GM23338 (cell line): ENCODE results near the gene ZFYVE16. TPM values are rescaled to one million over a fixed set of nuclear protein-coding genes. Genes with fewer than 3 reads are reported as not detected.

Source experiments
- ATAC-seq: fragments of 200-7000 bp; cut with Tn5 transposase; 3 replicates; pipeline ENCODE4 v1.9.1; 2020
- DNase-seq: peaks from one replicate; pipeline ENCODE4 v3.0.0-alpha.2; 2015; ENCODE audit warnings: low spot score
- H2AFZ ChIP-seq: fragments of 200-600 bp; sonication (generic); 2 replicates; pipeline ENCODE4 v1.8.0; 2016; ENCODE audit warnings: antibody characterized with exemption, mild to moderate bottlenecking, moderate library complexity
- H3F3A ChIP-seq: fragments of 200-600 bp; sonication (generic); replicated peaks from 2 replicates; pipeline ENCODE4 v1.8.0; 2017; ENCODE audit warnings: antibody characterized with exemption, mixed run types, low read depth
- H3K27ac ChIP-seq: fragments of 200-600 bp; sonication (generic); 2 replicates; pipeline ENCODE4 v1.6.1; 2016; ENCODE audit warnings: low read depth
- H3K27me3 ChIP-seq: fragments of 200-600 bp; sonication (generic); 2 replicates; pipeline ENCODE4 v1.8.0; 2016; ENCODE audit warnings: mild to moderate bottlenecking, mixed run types, moderate library complexity; ENCODE audit not compliant: insufficient read depth
- H3K36me3 ChIP-seq: fragments of 200-600 bp; sonication (generic); 2 replicates; pipeline ENCODE4 v1.8.0; 2016; ENCODE audit warnings: mild to moderate bottlenecking; ENCODE audit not compliant: insufficient read depth
- H3K4me1 ChIP-seq: fragments of 200-600 bp; sonication (generic); 2 replicates; pipeline ENCODE4 v1.8.0; 2016; ENCODE audit warnings: mild to moderate bottlenecking, moderate library complexity; ENCODE audit not compliant: insufficient read depth
- H3K4me2 ChIP-seq: fragments of 200-600 bp; sonication (generic); 2 replicates; pipeline ENCODE4 v1.7.1; 2017; ENCODE audit warnings: mixed run types
- H3K4me3 ChIP-seq: fragments of 200-600 bp; sonication (generic); 2 replicates; pipeline ENCODE4 v1.6.1; 2016; ENCODE audit warnings: mixed run types
- H3K79me2 ChIP-seq: fragments of 200-600 bp; sonication (generic); replicated peaks from 2 replicates; pipeline ENCODE4 v1.8.0; 2017; ENCODE audit warnings: mild to moderate bottlenecking; ENCODE audit not compliant: insufficient read depth
- H3K9me2 ChIP-seq: fragments of 200-600 bp; sonication (generic); 2 replicates; pipeline ENCODE4 v1.8.0; 2017; ENCODE audit not compliant: insufficient read depth
- H4K20me1 ChIP-seq: fragments of 200-600 bp; sonication (generic); replicated peaks from 2 replicates; pipeline ENCODE4 v1.8.0; 2017; ENCODE audit warnings: mild to moderate bottlenecking; ENCODE audit not compliant: insufficient read depth
- H3K27ac Mint-ChIP-seq: 2 replicates; pipeline ENCODE4 v1.8.0; 2020; ENCODE audit warnings: inconsistent platforms, mild to moderate bottlenecking, moderate library complexity, mixed read lengths
- H3K27me3 Mint-ChIP-seq: 3 replicates; pipeline ENCODE4 v1.8.0; 2022; ENCODE audit warnings: low read depth, mild to moderate bottlenecking, moderate library complexity, mixed read lengths, inconsistent platforms; ENCODE audit not compliant: insufficient read depth, poor library complexity
- H3K36me3 Mint-ChIP-seq: 3 replicates; pipeline ENCODE4 v1.8.0; 2021; ENCODE audit warnings: low read depth, mild to moderate bottlenecking, inconsistent platforms, moderate library complexity, mixed read lengths
- H3K4me1 Mint-ChIP-seq: 3 replicates; pipeline ENCODE4 v1.8.0; 2020; ENCODE audit warnings: mild to moderate bottlenecking, inconsistent platforms, mixed read lengths
- H3K4me3 Mint-ChIP-seq: 3 replicates; pipeline ENCODE4 v1.8.0; 2021; ENCODE audit warnings: moderate library complexity, mild to moderate bottlenecking, inconsistent platforms, mixed read lengths
- H3K9me3 Mint-ChIP-seq: 3 replicates; pipeline ENCODE4 v1.8.0; 2020; ENCODE audit warnings: moderate library complexity, mild to moderate bottlenecking, inconsistent platforms, mixed read lengths
- CREB1 ChIP-seq: fragments of 250-450 bp; sonication (Bioruptor Pico); IDR thresholded peaks from 2 replicates; pipeline ENCODE4 v1.5.0; 2020; ENCODE audit warnings: low read depth, mild to moderate bottlenecking, moderate library complexity
- EZH2 ChIP-seq: fragments of 200-600 bp; sonication (generic); IDR thresholded peaks from one replicate; pipeline ENCODE4 v1.8.0; 2017; ENCODE audit warnings: antibody characterized with exemption, mild to moderate bottlenecking, low read depth; ENCODE audit not compliant: unreplicated experiment
- JUNB ChIP-seq: IDR thresholded peaks from one replicate; pipeline ENCODE4 v1.6.1; 2016; ENCODE audit warnings: antibody characterized with exemption; ENCODE audit not compliant: unreplicated experiment
- NANOG ChIP-seq: IDR thresholded peaks from 2 replicates; pipeline ENCODE4 v1.6.1; 2016; ENCODE audit warnings: antibody characterized with exemption, borderline replicate concordance
- POLR2AphosphoS5 ChIP-seq: IDR thresholded peaks from 2 replicates; pipeline ENCODE4 v1.6.1; 2016; ENCODE audit warnings: antibody characterized with exemption, low read depth
- STAT1 ChIP-seq: IDR thresholded peaks from one replicate; pipeline ENCODE4 v1.6.1; 2016; ENCODE audit warnings: antibody characterized with exemption; ENCODE audit not compliant: unreplicated experiment
- ZNF331 ChIP-seq: fragments of 250-450 bp; sonication (Bioruptor Pico); IDR thresholded peaks from 2 replicates; pipeline ENCODE4 v1.5.0; 2020; ENCODE audit warnings: low read depth, mild to moderate bottlenecking, moderate library complexity
- polyA plus RNA-seq: library from polyadenylated mRNA; unstranded; fragments of >200 nt; fragmentation: Nextera tagmentation; extraction: Ambion mirVana; gene quantifications from 2 replicates; pipeline ENCODE4 v1.2.1, GENCODE V29; 2016
- total RNA-seq: library from RNA; depleted of rRNA; stranded (reverse); fragments of >200 nt; shearing (Covaris generic); gene quantifications from 2 replicates; pipeline ENCODE4 v1.2.3, GENCODE V29; 2014
- TF ChIP-seq, protein P1 (sequence below): fragments of 250-450 bp; sonication (Bioruptor Pico); IDR thresholded peaks from 2 replicates; pipeline ENCODE4 v1.5.0; 2020; ENCODE audit warnings: mild to moderate bottlenecking, moderate library complexity
- TF ChIP-seq, protein P2 (sequence below): IDR thresholded peaks from one replicate; pipeline ENCODE4 v1.6.1; 2018; ENCODE audit warnings: antibody characterized with exemption; ENCODE audit not compliant: unreplicated experiment
- TF ChIP-seq, protein P3 (sequence below): IDR thresholded peaks from 2 replicates; pipeline ENCODE4 v1.6.1; 2016; ENCODE audit warnings: antibody characterized with exemption
- TF ChIP-seq, protein P4 (sequence below), 2 experiments: fragments of 200-600 bp in 1 of 2; sonication (generic) in 1 of 2; conservative IDR thresholded peaks; 2 replicates each; pipeline versions ENCODE4 v1.5.1 to v1.6.1; 2016 to 2017; ENCODE audit warnings: antibody characterized with exemption in 2 of 2, low read depth in 2 of 2, mild to moderate bottlenecking in 2 of 2, moderate library complexity in 1 of 2

The ZFYVE16 gene
- total and polyA plus RNA-seq, 2 experiments from 2014 or later = 24.2 to 26.6 TPM

DNA sequence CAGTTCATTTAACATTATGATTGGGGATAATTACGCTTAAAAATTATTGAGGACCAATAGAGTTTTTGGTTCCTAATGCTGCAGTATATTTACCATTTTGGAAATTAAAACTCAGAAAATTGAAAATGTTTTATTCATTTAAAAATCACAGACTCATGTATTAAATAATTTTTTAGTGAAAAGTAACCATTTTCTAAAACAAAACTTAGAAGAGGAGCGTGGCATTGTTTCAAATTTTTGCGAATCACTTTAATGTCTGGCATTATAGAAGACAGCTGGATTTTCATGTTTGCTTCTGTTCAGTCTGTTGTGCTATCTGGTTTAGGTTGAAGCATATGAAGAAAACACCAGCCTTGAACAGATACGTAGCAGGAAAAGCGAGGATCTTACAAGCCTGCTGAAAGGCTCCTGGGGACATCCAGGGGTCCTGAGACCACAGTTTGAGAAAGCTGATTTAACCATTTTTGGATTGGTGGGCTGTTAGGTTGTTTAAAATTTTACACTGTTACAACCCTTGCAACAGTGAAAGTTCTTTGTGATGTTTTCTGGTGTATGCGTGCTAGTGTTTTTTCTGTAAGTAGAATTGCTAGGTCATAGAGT lies 1.6 kb downstream of the ZFYVE16 start (continued):
- TF ChIP-seq, protein P1, sequence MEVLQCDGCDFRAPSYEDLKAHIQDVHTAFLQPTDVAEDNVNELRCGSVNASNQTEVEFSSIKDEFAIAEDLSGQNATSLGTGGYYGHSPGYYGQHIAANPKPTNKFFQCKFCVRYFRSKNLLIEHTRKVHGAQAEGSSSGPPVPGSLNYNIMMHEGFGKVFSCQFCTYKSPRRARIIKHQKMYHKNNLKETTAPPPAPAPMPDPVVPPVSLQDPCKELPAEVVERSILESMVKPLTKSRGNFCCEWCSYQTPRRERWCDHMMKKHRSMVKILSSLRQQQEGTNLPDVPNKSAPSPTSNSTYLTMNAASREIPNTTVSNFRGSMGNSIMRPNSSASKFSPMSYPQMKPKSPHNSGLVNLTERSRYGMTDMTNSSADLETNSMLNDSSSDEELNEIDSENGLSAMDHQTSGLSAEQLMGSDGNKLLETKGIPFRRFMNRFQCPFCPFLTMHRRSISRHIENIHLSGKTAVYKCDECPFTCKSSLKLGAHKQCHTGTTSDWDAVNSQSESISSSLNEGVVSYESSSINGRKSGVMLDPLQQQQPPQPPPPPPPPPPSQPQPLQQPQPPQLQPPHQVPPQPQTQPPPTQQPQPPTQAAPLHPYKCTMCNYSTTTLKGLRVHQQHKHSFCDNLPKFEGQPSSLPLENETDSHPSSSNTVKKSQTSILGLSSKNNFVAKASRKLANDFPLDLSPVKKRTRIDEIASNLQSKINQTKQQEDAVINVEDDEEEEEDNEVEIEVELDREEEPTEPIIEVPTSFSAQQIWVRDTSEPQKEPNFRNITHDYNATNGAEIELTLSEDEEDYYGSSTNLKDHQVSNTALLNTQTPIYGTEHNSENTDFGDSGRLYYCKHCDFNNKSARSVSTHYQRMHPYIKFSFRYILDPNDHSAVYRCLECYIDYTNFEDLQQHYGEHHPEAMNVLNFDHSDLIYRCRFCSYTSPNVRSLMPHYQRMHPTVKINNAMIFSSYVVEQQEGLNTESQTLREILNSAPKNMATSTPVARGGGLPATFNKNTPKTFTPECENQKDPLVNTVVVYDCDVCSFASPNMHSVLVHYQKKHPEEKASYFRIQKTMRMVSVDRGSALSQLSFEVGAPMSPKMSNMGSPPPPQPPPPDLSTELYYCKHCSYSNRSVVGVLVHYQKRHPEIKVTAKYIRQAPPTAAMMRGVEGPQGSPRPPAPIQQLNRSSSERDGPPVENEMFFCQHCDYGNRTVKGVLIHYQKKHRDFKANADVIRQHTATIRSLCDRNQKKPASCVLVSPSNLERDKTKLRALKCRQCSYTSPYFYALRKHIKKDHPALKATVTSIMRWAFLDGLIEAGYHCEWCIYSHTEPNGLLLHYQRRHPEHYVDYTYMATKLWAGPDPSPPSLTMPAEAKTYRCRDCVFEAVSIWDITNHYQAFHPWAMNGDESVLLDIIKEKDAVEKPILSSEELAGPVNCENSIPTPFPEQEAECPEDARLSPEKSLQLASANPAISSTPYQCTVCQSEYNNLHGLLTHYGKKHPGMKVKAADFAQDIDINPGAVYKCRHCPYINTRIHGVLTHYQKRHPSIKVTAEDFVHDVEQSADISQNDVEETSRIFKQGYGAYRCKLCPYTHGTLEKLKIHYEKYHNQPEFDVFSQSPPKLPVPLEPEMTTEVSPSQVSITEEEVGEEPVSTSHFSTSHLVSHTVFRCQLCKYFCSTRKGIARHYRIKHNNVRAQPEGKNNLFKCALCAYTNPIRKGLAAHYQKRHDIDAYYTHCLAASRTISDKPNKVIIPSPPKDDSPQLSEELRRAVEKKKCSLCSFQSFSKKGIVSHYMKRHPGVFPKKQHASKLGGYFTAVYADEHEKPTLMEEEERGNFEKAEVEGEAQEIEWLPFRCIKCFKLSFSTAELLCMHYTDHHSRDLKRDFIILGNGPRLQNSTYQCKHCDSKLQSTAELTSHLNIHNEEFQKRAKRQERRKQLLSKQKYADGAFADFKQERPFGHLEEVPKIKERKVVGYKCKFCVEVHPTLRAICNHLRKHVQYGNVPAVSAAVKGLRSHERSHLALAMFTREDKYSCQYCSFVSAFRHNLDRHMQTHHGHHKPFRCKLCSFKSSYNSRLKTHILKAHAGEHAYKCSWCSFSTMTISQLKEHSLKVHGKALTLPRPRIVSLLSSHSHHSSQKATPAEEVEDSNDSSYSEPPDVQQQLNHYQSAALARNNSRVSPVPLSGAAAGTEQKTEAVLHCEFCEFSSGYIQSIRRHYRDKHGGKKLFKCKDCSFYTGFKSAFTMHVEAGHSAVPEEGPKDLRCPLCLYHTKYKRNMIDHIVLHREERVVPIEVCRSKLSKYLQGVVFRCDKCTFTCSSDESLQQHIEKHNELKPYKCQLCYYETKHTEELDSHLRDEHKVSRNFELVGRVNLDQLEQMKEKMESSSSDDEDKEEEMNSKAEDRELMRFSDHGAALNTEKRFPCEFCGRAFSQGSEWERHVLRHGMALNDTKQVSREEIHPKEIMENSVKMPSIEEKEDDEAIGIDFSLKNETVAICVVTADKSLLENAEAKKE = no peak
- no peak for TF ChIP-seq ZNF331 (CRISPR knock-in tag)

DNA sequence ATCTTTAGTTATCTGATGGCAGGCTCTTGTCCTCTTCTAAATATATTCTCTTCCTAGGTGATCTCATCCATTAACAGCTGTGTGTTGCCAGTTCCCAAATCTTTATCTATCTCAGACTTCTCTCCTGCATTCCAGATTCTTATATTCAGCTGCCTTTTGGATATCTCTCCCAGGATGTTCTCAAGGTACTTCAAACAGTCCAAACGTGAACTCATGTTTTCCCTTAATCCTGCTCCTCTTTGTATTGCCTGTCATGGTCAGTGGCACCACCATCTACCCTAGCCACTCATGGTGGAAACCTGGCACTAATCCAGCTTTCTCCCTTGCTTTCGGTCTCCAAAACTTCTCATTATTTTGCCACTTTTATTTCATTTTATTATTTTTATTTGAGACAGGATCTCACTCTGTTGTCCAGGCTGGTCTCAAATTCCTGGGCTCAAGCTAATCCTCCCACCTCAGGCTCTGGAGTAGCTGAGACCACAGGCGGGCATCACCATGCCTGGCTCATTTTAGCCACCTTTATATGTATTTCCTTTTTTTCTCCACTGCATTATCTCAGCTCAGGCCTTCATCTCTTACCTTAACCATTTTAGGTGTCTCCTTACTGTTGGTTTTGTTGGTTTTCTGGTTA lies 3.8 kb downstream of the ZFYVE16 start:
- Histone ChIP-seq H3K4me2 (no peak overlapping the region), H4K20me1 (peaks cover 7% of the 10 kb centered on the region; the same call in 1 of the 2 replicates), H3K79me2 (peaks cover 58% of the 10 kb centered on the region), H3K4me1 (peaks cover 9% of the 10 kb centered on the region), H3K27me3 (no peaks in the 10 kb centered on the region), H3K36me3 (no peaks in the 10 kb centered on the region), H3F3A (no peaks in the 10 kb centered on the region), H3K27ac (no peak overlapping the region), H3K4me3 (no peak overlapping the region), H2AFZ (no peak overlapping the region), H3K9me2 (no peaks in the 10 kb centered on the region)
- DNase-seq (no peak), ATAC-seq (no peak)
- peaks cover 12% of the 10 kb centered on the region; the same call in 2 of the 3 replicates for H3K36me3 Mint-ChIP-seq
- H3K9me3 Mint-ChIP-seq = 0 out of 3 replicates have a peak, but pooled peaks cover 3% of the 10 kb centered on the region
- no peak overlapping the region for H3K4me3 Mint-ChIP-seq
- H3K27me3 Mint-ChIP-seq = no peaks in the 10 kb centered on the region
- peaks cover 11% of the 10 kb centered on the region for H3K4me1 Mint-ChIP-seq
- no peak overlapping the region for H3K27ac Mint-ChIP-seq
- TF ChIP-seq EZH2 (no peak), CREB1 (no peak), NANOG (no peak), ZNF331 (CRISPR knock-in tag) (no peak), POLR2AphosphoS5 (no peak), STAT1 (no peak), JUNB (no peak)
- TF ChIP-seq, protein P2, sequence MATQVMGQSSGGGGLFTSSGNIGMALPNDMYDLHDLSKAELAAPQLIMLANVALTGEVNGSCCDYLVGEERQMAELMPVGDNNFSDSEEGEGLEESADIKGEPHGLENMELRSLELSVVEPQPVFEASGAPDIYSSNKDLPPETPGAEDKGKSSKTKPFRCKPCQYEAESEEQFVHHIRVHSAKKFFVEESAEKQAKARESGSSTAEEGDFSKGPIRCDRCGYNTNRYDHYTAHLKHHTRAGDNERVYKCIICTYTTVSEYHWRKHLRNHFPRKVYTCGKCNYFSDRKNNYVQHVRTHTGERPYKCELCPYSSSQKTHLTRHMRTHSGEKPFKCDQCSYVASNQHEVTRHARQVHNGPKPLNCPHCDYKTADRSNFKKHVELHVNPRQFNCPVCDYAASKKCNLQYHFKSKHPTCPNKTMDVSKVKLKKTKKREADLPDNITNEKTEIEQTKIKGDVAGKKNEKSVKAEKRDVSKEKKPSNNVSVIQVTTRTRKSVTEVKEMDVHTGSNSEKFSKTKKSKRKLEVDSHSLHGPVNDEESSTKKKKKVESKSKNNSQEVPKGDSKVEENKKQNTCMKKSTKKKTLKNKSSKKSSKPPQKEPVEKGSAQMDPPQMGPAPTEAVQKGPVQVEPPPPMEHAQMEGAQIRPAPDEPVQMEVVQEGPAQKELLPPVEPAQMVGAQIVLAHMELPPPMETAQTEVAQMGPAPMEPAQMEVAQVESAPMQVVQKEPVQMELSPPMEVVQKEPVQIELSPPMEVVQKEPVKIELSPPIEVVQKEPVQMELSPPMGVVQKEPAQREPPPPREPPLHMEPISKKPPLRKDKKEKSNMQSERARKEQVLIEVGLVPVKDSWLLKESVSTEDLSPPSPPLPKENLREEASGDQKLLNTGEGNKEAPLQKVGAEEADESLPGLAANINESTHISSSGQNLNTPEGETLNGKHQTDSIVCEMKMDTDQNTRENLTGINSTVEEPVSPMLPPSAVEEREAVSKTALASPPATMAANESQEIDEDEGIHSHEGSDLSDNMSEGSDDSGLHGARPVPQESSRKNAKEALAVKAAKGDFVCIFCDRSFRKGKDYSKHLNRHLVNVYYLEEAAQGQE = no peak
- TF ChIP-seq, protein P3, sequence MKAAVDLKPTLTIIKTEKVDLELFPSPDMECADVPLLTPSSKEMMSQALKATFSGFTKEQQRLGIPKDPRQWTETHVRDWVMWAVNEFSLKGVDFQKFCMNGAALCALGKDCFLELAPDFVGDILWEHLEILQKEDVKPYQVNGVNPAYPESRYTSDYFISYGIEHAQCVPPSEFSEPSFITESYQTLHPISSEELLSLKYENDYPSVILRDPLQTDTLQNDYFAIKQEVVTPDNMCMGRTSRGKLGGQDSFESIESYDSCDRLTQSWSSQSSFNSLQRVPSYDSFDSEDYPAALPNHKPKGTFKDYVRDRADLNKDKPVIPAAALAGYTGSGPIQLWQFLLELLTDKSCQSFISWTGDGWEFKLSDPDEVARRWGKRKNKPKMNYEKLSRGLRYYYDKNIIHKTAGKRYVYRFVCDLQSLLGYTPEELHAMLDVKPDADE = no peak
- TF ChIP-seq, protein P4, sequence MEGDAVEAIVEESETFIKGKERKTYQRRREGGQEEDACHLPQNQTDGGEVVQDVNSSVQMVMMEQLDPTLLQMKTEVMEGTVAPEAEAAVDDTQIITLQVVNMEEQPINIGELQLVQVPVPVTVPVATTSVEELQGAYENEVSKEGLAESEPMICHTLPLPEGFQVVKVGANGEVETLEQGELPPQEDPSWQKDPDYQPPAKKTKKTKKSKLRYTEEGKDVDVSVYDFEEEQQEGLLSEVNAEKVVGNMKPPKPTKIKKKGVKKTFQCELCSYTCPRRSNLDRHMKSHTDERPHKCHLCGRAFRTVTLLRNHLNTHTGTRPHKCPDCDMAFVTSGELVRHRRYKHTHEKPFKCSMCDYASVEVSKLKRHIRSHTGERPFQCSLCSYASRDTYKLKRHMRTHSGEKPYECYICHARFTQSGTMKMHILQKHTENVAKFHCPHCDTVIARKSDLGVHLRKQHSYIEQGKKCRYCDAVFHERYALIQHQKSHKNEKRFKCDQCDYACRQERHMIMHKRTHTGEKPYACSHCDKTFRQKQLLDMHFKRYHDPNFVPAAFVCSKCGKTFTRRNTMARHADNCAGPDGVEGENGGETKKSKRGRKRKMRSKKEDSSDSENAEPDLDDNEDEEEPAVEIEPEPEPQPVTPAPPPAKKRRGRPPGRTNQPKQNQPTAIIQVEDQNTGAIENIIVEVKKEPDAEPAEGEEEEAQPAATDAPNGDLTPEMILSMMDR (conservative IDR thresholded peaks at IDR 0.05; ENCODE audit: low read depth in 2 of 2) = no peak
